Mucosa of stomach (tissue), 1 donor: ENCODE measurements around the gene ZNF544.
"Not testable (repeated sequence)": the region's sequence is repeated elsewhere in the genome, so short reads cannot be mapped to it uniquely, and the experiment has no call there.

Experiments
- H3K27me3 ChIP-seq: one replicate; pipeline ENCODE4 v1.7.0; 2013; ENCODE audit warnings: mild to moderate bottlenecking, low read length; ENCODE audit not compliant: control insufficient read depth, insufficient read depth
- H3K36me3 ChIP-seq: one replicate; pipeline ENCODE4 v1.7.0; 2013; ENCODE audit warnings: low read length; ENCODE audit not compliant: control insufficient read depth, insufficient read depth
- H3K4me1 ChIP-seq: one replicate; pipeline ENCODE4 v1.7.0; 2013; ENCODE audit warnings: mild to moderate bottlenecking, low read length; ENCODE audit not compliant: control insufficient read depth, insufficient read depth
- H3K4me3 ChIP-seq: one replicate; pipeline ENCODE4 v1.7.0; 2013; ENCODE audit warnings: low read length
- H3K9ac ChIP-seq: one replicate; pipeline ENCODE4 v1.7.0; 2013; ENCODE audit warnings: mild to moderate bottlenecking, low read length, moderate library complexity
- H3K9me3 ChIP-seq: one replicate; pipeline ENCODE4 v1.7.0; 2013; ENCODE audit warnings: mild to moderate bottlenecking, low read length, moderate library complexity; ENCODE audit not compliant: control insufficient read depth
- donor health status: Pancreatic carcinoma.

The ZNF544 gene

DNA sequence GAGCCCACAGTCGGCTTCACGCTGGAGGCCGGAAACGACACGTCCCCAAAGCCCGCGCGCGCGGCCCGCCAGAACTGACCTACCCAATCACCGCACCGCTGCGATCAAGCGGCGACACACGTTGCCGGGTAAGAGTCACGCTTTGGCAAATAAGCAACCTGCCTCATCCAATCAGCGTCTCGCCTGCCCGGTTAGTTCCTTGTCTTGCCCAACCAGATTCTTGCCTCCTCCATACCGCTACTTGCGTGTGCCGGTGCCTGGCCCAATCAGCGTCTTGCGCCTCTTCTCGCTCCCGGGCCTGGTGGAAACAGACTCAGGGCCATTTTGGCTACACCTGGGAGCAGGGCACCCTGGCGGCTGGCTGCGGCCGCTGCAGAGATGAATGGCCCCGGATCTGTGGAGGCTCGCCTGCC is 11.6 kb upstream of the ZNF544 start:
- Histone ChIP-seq H3K9ac (no peak overlapping the region), H3K4me1 (no peaks in the 10 kb centered on the region), H3K4me3 (no peak overlapping the region), H3K36me3 (no peaks in the 10 kb centered on the region), H3K27me3 (no peaks in the 10 kb centered on the region), H3K9me3 (peaks cover 35% of the 10 kb centered on the region)

- H3K4me3 ChIP-seq = no peak overlapping the region
- H3K27me3 ChIP-seq = no peaks in the 10 kb centered on the region
- H3K4me1 ChIP-seq = no peaks in the 10 kb centered on the region
- H3K9me3 ChIP-seq = peaks cover 28% of the 10 kb centered on the region
- no peak overlapping the region for H3K9ac ChIP-seq
- H3K36me3 ChIP-seq = no peaks in the 10 kb centered on the region
Measured at GRCh38 chr19:58217607-58218391, 10.9 kb upstream of the ZNF544 start.

- Histone ChIP-seq H3K4me3 (no peak overlapping the region), H3K9me3 (peaks cover 17% of the 10 kb centered on the region)
Measured at GRCh38 chr19:58218899-58219298, 9.8 kb upstream of the ZNF544 start.

DNA sequence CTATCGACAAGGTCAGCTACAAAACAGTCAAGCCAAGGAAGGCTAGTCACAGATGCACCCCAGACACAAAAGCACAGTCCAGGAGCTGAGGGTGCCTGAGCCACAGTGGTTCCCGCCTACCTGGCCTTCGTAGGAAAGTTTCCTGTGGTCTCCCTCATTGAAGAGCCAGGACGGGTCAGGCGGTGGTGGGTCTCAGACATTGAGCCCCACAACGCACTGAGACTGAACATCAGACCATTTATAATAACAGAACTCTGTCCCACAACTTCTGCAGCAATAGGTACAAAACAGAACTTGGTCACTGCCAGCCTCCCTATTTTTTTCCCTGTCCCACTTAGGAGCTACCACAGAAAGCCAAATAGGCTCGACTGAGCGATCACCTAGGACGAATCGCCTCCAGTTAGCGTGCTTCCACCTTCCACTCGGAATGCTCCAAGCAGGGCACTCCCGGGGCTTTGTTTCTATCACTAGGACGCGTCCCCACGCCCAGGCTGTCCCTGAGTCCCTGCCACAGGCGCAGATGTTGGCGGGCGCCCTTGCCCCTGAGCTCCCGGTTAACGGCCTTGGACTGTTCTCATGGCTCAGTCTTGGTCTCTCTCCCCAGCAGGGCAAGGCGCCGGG is 640 bp upstream of the ZNF544 start:
- Histone ChIP-seq H3K4me3 (peak overlapping the region; percentile 82), H3K27me3 (no peaks in the 10 kb centered on the region), H3K9me3 (no peaks in the 10 kb centered on the region), H3K36me3 (no peaks in the 10 kb centered on the region), H3K4me1 (peaks cover 6% of the 10 kb centered on the region), H3K9ac (peak overlapping the region; percentile 68)

More at GRCh38 chr19:58218899-58219298, 9.8 kb upstream of the ZNF544 start:
- no peaks in the 10 kb centered on the region for H3K36me3 ChIP-seq
- no peak overlapping the region for H3K9ac ChIP-seq
- no peaks in the 10 kb centered on the region for H3K4me1 ChIP-seq
- no peaks in the 10 kb centered on the region for H3K27me3 ChIP-seq

GRCh38 chr19:58229255-58229639 is 533 bp downstream of the ZNF544 start:
- Histone ChIP-seq H3K9ac (peak overlapping the region; percentile 68), H3K36me3 (no peaks in the 10 kb centered on the region), H3K9me3 (no peaks in the 10 kb centered on the region), H3K4me1 (peaks cover 6% of the 10 kb centered on the region), H3K4me3 (no peak overlapping the region), H3K27me3 (no peaks in the 10 kb centered on the region)

DNA sequence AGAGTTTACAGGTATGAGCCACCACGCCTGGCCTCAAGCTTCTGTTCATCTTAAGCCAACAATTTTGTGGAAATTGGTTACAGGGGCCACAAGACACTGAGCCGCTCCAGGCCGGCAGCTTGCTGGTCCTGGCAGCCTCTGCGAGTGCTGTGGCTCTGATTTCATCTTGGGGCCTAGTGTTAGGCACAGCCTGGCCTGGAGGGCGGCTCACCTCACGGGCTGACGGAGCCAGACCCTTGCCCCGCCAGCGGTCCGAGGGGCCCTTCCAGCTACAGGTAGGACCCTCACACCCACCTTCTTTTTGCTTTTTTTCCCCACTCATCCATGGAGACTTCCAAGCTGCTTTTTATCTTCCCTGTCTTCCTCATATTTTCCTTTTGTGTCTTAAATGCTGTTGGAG is 8.6 kb downstream of the ZNF544 start:
- Histone ChIP-seq H3K4me1 (no peaks in the 10 kb centered on the region), H3K9ac (no peak overlapping the region), H3K4me3 (no peak overlapping the region), H3K36me3 (no peaks in the 10 kb centered on the region), H3K27me3 (no peaks in the 10 kb centered on the region), H3K9me3 (no peaks in the 10 kb centered on the region)

DNA sequence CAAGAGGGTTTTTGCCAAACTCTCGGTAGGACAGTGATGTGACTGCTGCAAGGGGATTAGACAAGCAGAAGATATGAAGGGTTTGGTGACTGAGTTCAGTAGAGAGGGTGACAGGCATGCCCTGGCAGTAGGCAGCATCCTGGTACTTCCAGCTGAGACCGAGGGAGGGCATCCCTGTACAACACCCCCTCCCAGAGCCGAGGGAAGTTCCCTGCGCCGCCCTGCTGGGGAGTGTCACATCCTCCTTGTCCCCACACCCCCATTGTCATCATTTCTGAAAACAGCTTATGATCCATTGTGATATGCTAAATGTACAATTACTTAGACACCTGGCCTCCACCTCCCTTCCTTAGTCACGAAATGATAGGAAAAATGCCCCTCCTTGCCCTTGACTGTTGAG is 14.6 kb downstream of the ZNF544 start:
- H3K9me3 ChIP-seq = peaks cover 40% of the 10 kb centered on the region
- H3K36me3 ChIP-seq = peaks cover 22% of the 10 kb centered on the region
- H3K9ac ChIP-seq = no peak overlapping the region
- no peak overlapping the region for H3K4me3 ChIP-seq
- no peaks in the 10 kb centered on the region for H3K4me1 ChIP-seq
- H3K27me3 ChIP-seq = no peaks in the 10 kb centered on the region

DNA sequence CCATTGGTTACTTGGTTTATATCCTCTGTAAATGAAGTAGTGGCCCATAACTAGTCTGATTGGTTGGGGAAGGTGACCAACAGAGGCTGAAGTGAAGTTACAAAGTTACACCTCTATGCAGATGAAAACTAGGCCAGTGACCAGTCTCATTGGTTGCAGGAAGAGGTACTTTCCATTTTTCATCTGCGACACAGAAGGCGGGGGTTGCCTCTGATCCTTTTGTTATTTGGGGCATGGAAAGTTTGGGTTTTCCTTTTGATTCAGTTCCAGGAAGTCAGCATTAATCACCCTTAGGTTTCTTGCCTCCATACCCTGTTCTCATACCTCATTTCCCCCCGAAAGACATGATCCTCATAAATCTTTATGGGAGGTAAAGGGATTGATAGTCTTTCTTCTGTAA is 20.2 kb downstream of the ZNF544 start:
- Histone ChIP-seq H3K4me3 (peak overlapping the region; percentile 5), H3K27me3 (no peaks in the 10 kb centered on the region), H3K9ac (no peak overlapping the region), H3K36me3 (peaks cover 35% of the 10 kb centered on the region), H3K4me1 (no peaks in the 10 kb centered on the region), H3K9me3 (peaks cover 70% of the 10 kb centered on the region)

- Histone ChIP-seq H3K9me3 (peaks cover 66% of the 10 kb centered on the region), H3K4me1 (no peaks in the 10 kb centered on the region), H3K4me3 (no peak overlapping the region), H3K36me3 (peaks cover 15% of the 10 kb centered on the region), H3K27me3 (no peaks in the 10 kb centered on the region), H3K9ac (no peak overlapping the region)
Measured at GRCh38 chr19:58252102-58252685, 23.5 kb downstream of the ZNF544 start.

GRCh38 chr19:58258259-58258658 is 29.5 kb downstream of the ZNF544 start:
- H3K9ac ChIP-seq, H3K27me3 ChIP-seq, H3K4me1 ChIP-seq, H3K4me3 ChIP-seq: not testable (repeated sequence)
- Histone ChIP-seq H3K36me3 (peaks cover 27% of the 10 kb centered on the region), H3K9me3 (peaks cover 80% of the 10 kb centered on the region)

DNA sequence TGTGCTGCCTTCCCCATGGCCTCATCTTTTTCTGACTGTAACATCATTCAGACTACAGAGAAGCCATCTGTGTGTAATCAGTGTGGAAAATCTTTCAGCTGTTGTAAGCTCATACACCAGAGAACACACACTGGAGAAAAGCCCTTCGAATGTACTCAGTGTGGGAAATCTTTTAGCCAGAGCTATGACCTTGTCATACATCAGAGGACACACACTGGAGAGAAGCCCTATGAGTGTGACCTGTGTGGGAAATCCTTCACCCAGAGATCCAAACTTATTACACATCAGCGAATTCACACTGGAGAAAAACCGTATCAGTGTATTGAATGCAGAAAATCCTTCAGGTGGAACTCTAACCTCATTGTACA is 32.9 kb downstream of the ZNF544 start:
- no peak overlapping the region for H3K4me3 ChIP-seq

More for the DNA sequence above, 32.9 kb downstream of the ZNF544 start:
- peaks cover 82% of the 10 kb centered on the region for H3K9me3 ChIP-seq
- no peaks in the 10 kb centered on the region for H3K4me1 ChIP-seq
- peaks cover 27% of the 10 kb centered on the region for H3K36me3 ChIP-seq
- no peak overlapping the region for H3K9ac ChIP-seq
- H3K27me3 ChIP-seq = no peaks in the 10 kb centered on the region
